PC-9 (cell line): Measurements from ENCODE around the gene CSK.

ENCODE experiments used
- EZH2 ChIP-seq: fragments of 200-600 bp; sonication (generic); IDR thresholded peaks from 2 replicates; pipeline ENCODE4 v1.8.0; 2017; ENCODE audit warnings: antibody characterized with exemption, low read depth
- TF ChIP-seq, protein P1 (sequence below): fragments of 200-600 bp; sonication (generic); conservative IDR thresholded peaks from 2 replicates; pipeline ENCODE4 v1.6.1; 2017; ENCODE audit warnings: mixed run types, antibody characterized with exemption, mild to moderate bottlenecking, moderate library complexity

DNA sequence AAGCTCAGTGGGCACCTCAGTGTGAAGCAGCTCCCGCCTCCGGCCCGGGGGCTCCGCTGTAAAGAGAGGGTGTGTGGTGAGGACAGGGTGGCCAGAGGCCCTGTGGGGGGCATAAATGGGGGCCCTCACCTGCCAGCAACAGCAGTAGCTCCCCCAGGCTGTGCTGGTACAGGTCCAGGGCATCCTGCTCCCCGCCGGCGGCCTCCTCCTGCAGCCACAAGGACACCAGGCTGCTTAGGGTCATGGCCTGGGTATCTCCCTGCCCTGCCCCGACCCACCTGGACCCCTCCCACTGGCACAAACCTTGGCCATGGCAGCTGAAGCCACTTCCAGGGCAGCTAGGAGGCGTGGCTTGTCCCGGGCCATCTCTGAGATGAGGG, 56.2 kb downstream of the CSK start:
- TF ChIP-seq, protein P1, sequence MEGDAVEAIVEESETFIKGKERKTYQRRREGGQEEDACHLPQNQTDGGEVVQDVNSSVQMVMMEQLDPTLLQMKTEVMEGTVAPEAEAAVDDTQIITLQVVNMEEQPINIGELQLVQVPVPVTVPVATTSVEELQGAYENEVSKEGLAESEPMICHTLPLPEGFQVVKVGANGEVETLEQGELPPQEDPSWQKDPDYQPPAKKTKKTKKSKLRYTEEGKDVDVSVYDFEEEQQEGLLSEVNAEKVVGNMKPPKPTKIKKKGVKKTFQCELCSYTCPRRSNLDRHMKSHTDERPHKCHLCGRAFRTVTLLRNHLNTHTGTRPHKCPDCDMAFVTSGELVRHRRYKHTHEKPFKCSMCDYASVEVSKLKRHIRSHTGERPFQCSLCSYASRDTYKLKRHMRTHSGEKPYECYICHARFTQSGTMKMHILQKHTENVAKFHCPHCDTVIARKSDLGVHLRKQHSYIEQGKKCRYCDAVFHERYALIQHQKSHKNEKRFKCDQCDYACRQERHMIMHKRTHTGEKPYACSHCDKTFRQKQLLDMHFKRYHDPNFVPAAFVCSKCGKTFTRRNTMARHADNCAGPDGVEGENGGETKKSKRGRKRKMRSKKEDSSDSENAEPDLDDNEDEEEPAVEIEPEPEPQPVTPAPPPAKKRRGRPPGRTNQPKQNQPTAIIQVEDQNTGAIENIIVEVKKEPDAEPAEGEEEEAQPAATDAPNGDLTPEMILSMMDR, result no peak
- no peak for TF ChIP-seq EZH2
